ENCODE results near the gene LYRM4.

The LYRM4 gene

DNA sequence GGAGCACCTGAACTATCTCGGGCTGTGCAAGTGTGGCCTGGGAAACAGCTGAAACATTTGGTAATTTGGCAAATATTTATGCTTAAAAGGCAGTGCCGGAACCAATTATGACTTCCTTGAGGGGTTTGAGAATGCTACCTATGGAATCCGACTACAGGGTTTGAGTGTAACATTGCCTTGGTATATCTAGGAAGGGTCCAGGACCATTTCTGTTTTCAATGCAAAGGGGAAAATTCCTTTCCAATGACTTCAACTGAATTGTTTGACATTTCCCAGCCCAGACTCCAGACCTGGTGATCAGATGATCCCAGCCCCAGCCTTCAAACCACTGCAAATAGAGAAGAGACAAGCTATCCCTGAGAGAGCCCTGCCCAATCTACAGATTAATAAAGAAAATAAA is 180.2 kb downstream of the LYRM4 start:
- H3K27me3 ChIP-seq = peaks cover 45% of the 10 kb centered on the region
- no peaks in the 10 kb centered on the region for H3K9me3 ChIP-seq
- H3K27ac ChIP-seq = no peak overlapping the region
- TF ChIP-seq, protein P1, sequence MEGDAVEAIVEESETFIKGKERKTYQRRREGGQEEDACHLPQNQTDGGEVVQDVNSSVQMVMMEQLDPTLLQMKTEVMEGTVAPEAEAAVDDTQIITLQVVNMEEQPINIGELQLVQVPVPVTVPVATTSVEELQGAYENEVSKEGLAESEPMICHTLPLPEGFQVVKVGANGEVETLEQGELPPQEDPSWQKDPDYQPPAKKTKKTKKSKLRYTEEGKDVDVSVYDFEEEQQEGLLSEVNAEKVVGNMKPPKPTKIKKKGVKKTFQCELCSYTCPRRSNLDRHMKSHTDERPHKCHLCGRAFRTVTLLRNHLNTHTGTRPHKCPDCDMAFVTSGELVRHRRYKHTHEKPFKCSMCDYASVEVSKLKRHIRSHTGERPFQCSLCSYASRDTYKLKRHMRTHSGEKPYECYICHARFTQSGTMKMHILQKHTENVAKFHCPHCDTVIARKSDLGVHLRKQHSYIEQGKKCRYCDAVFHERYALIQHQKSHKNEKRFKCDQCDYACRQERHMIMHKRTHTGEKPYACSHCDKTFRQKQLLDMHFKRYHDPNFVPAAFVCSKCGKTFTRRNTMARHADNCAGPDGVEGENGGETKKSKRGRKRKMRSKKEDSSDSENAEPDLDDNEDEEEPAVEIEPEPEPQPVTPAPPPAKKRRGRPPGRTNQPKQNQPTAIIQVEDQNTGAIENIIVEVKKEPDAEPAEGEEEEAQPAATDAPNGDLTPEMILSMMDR (IDR thresholded peaks at IDR 0.05) = no peak
- H3K4me3 ChIP-seq (ENCODE audit: low read depth in 1 of 2, low read length in 1 of 2) = no peak overlapping the region
- no peaks in the 10 kb centered on the region for H3K36me3 ChIP-seq
- H3K4me1 ChIP-seq (ENCODE audit: control insufficient read depth in 1 of 2, insufficient read depth in 1 of 2, low read depth in 1 of 2, low read length in 1 of 2) = peaks cover 14 to 15% of the 10 kb centered on the region in 2 experiments

DNA sequence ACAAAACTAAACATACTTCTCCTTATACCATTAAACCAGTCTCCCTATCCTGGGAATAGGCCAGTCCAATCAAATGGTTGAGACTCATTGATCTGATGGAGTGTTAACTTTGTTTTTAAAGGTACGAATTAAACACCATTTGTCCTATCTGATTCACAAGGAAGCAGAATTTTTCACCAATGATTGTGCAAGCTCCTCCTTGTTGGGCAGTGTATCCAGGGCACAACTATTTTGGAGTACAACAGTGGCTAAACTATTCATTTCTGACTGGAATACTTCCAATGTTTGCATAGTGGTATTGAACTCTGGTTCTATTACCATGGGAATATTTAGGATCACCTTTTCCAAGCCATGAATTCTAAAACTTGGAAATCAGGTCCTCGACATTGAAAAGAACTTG is 181.1 kb downstream of the LYRM4 start:
- no peak overlapping the region for H3K4me3 ChIP-seq (ENCODE audit: low read depth in 1 of 2, low read length in 1 of 2)
- TF ChIP-seq, protein P1 (IDR thresholded peaks at IDR 0.05) = no peak
- peaks cover 5 to 6% of the 10 kb centered on the region in 2 experiments for H3K4me1 ChIP-seq (ENCODE audit: control insufficient read depth in 1 of 2, insufficient read depth in 1 of 2, low read depth in 1 of 2, low read length in 1 of 2)
- H3K9me3 ChIP-seq = no peaks in the 10 kb centered on the region
- no peaks in the 10 kb centered on the region for H3K36me3 ChIP-seq
- peaks cover 36% of the 10 kb centered on the region for H3K27me3 ChIP-seq
- H3K27ac ChIP-seq = no peak overlapping the region

DNA sequence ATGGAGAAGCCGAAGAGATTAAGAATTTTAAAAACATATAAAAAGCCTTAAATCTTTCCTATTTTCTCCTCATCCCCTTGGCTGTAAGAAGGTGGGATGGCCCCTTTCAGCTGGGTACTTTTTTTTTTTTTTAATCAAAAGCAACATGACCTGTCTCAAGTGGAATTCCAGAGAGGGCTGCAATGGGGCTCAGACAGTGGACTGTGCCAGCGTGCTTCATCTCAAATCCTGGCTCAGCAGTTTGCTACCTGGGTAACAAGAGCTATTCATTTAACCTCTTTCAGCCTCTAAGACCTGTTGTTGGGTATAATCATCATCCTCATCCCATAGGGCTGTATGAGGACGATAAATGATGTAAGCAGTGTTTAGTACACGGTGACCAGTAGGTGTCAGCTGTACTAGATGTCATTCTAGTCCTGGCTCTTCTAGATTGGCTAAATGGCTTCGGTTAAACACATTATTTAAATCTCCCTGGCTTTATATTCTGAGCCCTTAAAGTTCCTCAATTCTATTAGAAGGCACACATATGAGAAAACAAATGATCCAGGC is 182.6 kb downstream of the LYRM4 start:
- no peak overlapping the region for H3K4me3 ChIP-seq (ENCODE audit: low read depth in 1 of 2, low read length in 1 of 2)
- H3K36me3 ChIP-seq = no peaks in the 10 kb centered on the region
- no peaks in the 10 kb centered on the region for H3K4me1 ChIP-seq (ENCODE audit: control insufficient read depth in 1 of 2, insufficient read depth in 1 of 2, low read depth in 1 of 2, low read length in 1 of 2)
- TF ChIP-seq, protein P1 (IDR thresholded peaks at IDR 0.05) = no peak
- peaks cover 21% of the 10 kb centered on the region for H3K27me3 ChIP-seq
- no peak overlapping the region for H3K27ac ChIP-seq
- no peaks in the 10 kb centered on the region for H3K9me3 ChIP-seq

DNA sequence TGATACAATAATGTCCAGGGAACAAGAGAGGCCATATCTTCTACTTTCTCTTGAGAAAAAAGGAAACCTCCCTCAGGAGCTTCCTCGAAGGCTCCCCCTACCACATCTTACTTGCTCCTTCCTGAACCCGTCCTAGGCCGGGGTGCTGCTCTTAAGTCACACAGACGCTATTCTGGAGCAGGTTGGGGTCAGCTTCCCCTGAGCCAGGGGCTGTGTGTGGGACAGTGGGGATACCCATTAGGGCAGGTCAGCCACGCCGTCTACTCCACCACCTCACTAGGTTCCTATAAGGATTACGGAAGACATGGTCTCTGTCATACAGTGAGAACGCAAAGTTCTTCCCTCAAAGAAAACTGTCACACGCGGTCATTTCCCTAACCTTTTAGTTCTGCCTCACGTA is 183.8 kb downstream of the LYRM4 start:
- TF ChIP-seq, protein P1 (IDR thresholded peaks at IDR 0.05) = no peak
- Histone ChIP-seq H3K4me3 (ENCODE audit: low read depth in 1 of 2, low read length in 1 of 2) (no peak overlapping the region), H3K4me1 (ENCODE audit: control insufficient read depth in 1 of 2, insufficient read depth in 1 of 2, low read depth in 1 of 2, low read length in 1 of 2) (no peaks in the 10 kb centered on the region), H3K9me3 (no peaks in the 10 kb centered on the region), H3K27ac (no peak overlapping the region), H3K27me3 (peaks cover 9% of the 10 kb centered on the region), H3K36me3 (no peaks in the 10 kb centered on the region)

DNA sequence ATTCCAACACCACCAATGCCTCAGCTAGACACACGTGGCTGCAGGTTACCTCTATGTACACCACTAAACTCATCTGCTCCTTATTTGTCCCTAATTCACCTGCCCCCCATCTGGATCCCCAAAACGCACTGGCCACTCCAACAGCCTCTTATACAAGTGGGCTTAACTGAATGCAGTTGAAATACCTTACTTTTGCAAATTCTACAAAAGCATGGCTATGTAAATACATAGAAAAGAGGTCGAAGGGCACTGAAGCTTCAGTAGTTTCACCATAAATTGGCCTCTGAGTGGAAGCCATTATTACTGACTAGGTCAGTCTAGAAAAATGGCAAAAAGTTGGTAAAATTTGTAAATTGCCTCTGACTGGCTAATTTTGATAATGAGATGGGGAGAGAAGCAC is 186.8 kb downstream of the LYRM4 start:
- Histone ChIP-seq H3K27ac (no peak overlapping the region), H3K27me3 (no peaks in the 10 kb centered on the region), H3K9me3 (no peaks in the 10 kb centered on the region), H3K4me3 (ENCODE audit: low read depth in 1 of 2, low read length in 1 of 2) (no peak overlapping the region), H3K4me1 (ENCODE audit: control insufficient read depth in 1 of 2, insufficient read depth in 1 of 2, low read depth in 1 of 2, low read length in 1 of 2) (no peaks in the 10 kb centered on the region), H3K36me3 (no peaks in the 10 kb centered on the region)
- TF ChIP-seq, protein P1 (IDR thresholded peaks at IDR 0.05) = no peak

DNA sequence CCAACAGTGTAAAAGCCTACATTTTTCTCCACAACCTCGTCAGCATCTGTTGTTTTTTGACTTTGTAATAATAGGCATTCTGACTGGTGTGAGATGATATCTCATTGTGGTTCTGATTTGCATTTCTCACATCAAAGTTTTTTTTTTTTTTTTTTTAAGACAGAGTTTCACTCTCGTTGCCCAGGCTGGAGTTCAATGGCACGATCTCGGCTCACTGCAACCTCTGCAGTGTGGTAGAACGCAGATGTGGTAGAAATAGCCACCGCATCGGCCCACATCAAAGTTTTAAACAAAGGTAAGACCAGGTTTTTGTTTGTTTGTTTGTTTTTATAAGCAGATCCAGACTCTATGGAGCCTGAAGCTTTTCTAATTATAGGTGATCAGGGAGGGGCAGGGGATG is 188.3 kb downstream of the LYRM4 start:
- H3K27ac ChIP-seq = no peak overlapping the region
- TF ChIP-seq, protein P1 (IDR thresholded peaks at IDR 0.05) = no peak
- no peak overlapping the region for H3K4me3 ChIP-seq (ENCODE audit: low read depth in 1 of 2, low read length in 1 of 2)
- no peaks in the 10 kb centered on the region for H3K9me3 ChIP-seq
- no peaks in the 10 kb centered on the region for H3K4me1 ChIP-seq (ENCODE audit: control insufficient read depth in 1 of 2, insufficient read depth in 1 of 2, low read depth in 1 of 2, low read length in 1 of 2)
- no peaks in the 10 kb centered on the region for H3K27me3 ChIP-seq
- H3K36me3 ChIP-seq = no peaks in the 10 kb centered on the region
